ENCODE measurements around the gene SPECC1. TPM values are rescaled to one million over a fixed set of nuclear protein-coding genes. Genes with fewer than 3 reads are reported as not detected.
"Not testable (repeated sequence)": the region's sequence is repeated elsewhere in the genome, so short reads cannot be mapped to it uniquely, and the experiment has no call there.

SPECC1 gene
- total RNA-seq, 1 experiment from 2014 or later = 71.7 TPM

- DNase-seq (ENCODE audit: low read depth) = no peak
Measured at GRCh38 chr17:20307326-20307910, 298.3 kb downstream of the SPECC1 start.

GRCh38 chr17:20310481-20310880 lies 301.3 kb downstream of the SPECC1 start:
- DNase-seq (ENCODE audit: low read depth) = no peak

- DNase-seq (ENCODE audit: low read depth) = no peak
Measured at GRCh38 chr17:20313306-20313705, 304.1 kb downstream of the SPECC1 start.

GRCh38 chr17:20313891-20314290 lies 304.7 kb downstream of the SPECC1 start:
- DNase-seq (ENCODE audit: low read depth) = no peak

- DNase-seq (ENCODE audit: low read depth) = no peak
Measured at GRCh38 chr17:20314834-20315233, 305.7 kb downstream of the SPECC1 start.

GRCh38 chr17:20315311-20315710 lies 306.2 kb downstream of the SPECC1 start:
- DNase-seq (ENCODE audit: low read depth) = no peak

- no peak for DNase-seq (ENCODE audit: low read depth)
Measured at GRCh38 chr17:20315821-20316220, 306.7 kb downstream of the SPECC1 start.

- DNase-seq (ENCODE audit: low read depth) = not testable (repeated sequence)
Measured at GRCh38 chr17:20320535-20321229, 311.5 kb downstream of the SPECC1 start.

- DNase-seq (ENCODE audit: low read depth) = not testable (repeated sequence)
Measured at GRCh38 chr17:20321357-20321756, 312.2 kb downstream of the SPECC1 start.

- DNase-seq (ENCODE audit: low read depth) = not testable (repeated sequence)
Measured at GRCh38 chr17:20327739-20328138, 318.6 kb downstream of the SPECC1 start.

- not testable (repeated sequence) for DNase-seq (ENCODE audit: low read depth)
Measured at GRCh38 chr17:20351405-20351804, 342.2 kb downstream of the SPECC1 start.

GRCh38 chr17:20352567-20352966 lies 343.4 kb downstream of the SPECC1 start:
- DNase-seq (ENCODE audit: low read depth) = not testable (repeated sequence)

- DNase-seq (ENCODE audit: low read depth) = not testable (repeated sequence)
Measured at GRCh38 chr17:20363846-20364245, 354.7 kb downstream of the SPECC1 start.

Other genes starting within 250 kb of the SPECC1 start
- gene ULK2, start 141.4 kb upstream of the SPECC1 start, total RNA-seq (2014; rRNA removed; shearing (Covaris generic)) = 2.5 and 10.0 TPM in 2 replicates
- gene AKAP10, start 31.5 kb upstream of the SPECC1 start, total RNA-seq (2014; rRNA removed; shearing (Covaris generic)) = 13.1 and 22.2 TPM in 2 replicates

Data from M059J (cell line).